ENCODE results near the gene CFAP299.

DNA sequence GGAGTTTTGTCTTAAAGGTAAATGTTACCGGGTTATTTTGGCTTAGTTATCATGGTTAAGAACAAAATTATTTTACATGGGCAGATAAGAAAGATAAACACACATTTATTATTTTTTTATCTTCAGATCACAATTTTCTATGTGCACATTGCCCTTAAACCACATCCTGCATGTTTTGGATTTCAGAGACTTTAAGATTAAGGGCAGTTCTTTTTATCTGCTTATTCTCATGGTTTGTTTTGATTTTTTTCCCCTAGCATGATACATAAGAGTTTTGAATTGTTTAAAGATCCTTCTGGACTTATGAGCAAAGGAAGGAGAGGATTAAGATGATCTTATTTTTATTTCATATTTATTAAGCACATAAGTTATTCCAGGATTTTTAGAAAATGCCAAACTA, 504.9 kb downstream of the CFAP299 start:
- TF ChIP-seq, protein P1, sequence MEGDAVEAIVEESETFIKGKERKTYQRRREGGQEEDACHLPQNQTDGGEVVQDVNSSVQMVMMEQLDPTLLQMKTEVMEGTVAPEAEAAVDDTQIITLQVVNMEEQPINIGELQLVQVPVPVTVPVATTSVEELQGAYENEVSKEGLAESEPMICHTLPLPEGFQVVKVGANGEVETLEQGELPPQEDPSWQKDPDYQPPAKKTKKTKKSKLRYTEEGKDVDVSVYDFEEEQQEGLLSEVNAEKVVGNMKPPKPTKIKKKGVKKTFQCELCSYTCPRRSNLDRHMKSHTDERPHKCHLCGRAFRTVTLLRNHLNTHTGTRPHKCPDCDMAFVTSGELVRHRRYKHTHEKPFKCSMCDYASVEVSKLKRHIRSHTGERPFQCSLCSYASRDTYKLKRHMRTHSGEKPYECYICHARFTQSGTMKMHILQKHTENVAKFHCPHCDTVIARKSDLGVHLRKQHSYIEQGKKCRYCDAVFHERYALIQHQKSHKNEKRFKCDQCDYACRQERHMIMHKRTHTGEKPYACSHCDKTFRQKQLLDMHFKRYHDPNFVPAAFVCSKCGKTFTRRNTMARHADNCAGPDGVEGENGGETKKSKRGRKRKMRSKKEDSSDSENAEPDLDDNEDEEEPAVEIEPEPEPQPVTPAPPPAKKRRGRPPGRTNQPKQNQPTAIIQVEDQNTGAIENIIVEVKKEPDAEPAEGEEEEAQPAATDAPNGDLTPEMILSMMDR (conservative IDR thresholded peaks at IDR 0.05; ENCODE audit: low read depth, low read length), result no peak
- TF ChIP-seq EZH2 (IDR thresholded peaks at IDR 0.05; ENCODE audit: borderline replicate concordance, low read depth, low read length, poor library complexity, severe bottlenecking), result no peak
